ENCODE data around the gene FUNDC2.

- TF ChIP-seq CTCF (conservative IDR thresholded peaks at IDR 0.05; ENCODE audit: low read depth, low read length): no peak
- no peak for TF ChIP-seq ELK1 (IDR thresholded peaks at IDR 0.05; ENCODE audit: borderline replicate concordance, low read depth, low read length)
- TF ChIP-seq POLR2A (IDR thresholded peaks at IDR 0.05; ENCODE audit: low read depth, low read length): no peak
Observed at GRCh38 chrX:154981116-154981411, 45.6 kb upstream of the FUNDC2 start.

Data from IMR-90 (cell line).